Measurements from ENCODE around the gene HMOX1. TPM values are rescaled to one million over a fixed set of nuclear protein-coding genes. Genes with fewer than 3 reads are reported as not detected.

Gene HMOX1
- total and polyA plus RNA-seq, 2 of the 8 experiments (the other 6 are each of a cell fraction or from before 2014, with no cell fraction given), result 25.0 to 41.6 TPM

Small RNA genes lying within 50 kb of the gene (microRNA-seq; reads per million reads assigned to microRNA genes)
- 0.46 to 3.2 reads per million in 2 experiments for gene MIR3909 (ENCODE audit: borderline microRNAs expressed in 2 of 2, borderline number of aligned reads in 2 of 2, borderline replicate concordance in 1 of 2)
- 0 reads per million in 2 experiments for gene MIR6069 (ENCODE audit: borderline microRNAs expressed in 2 of 2, borderline number of aligned reads in 2 of 2, borderline replicate concordance in 1 of 2)

Small RNA genes lying within 50 kb of the gene (small RNA-seq; reads per million reads assigned to genes)
- 55.9 reads per million, percentile 96 among the genes with 10 or more reads in this experiment for gene MIR3909 (ENCODE audit: insufficient read depth)
- not detected for gene MIR6069 (ENCODE audit: insufficient read depth)

Other genes with a start within 250 kb of the HMOX1 start
- 38.3 and 41.3 TPM in 2 replicates for gene HMGXB4, start 123.6 kb upstream of the HMOX1 start, total RNA-seq (2021; fragmentation: NEBNext Ultra II Directional; extraction: Animal tissue kit (Norgen Biotek cat#: 25700))
- gene HMGXB4, start 123.6 kb upstream of the HMOX1 start, polyA plus RNA-seq (2011; rRNA removed), result 12.7 and 20.9 TPM in 2 replicates
- gene TOM1, start 81.2 kb upstream of the HMOX1 start, total RNA-seq (2021; fragmentation: NEBNext Ultra II Directional; extraction: Animal tissue kit (Norgen Biotek cat#: 25700)), result 22.2 and 25.1 TPM in 2 replicates
- gene TOM1, start 81.2 kb upstream of the HMOX1 start, polyA plus RNA-seq (2011; rRNA removed), result 39.2 and 40.8 TPM in 2 replicates
- 297 and 305 TPM in 2 replicates for gene MCM5, start 19.0 kb downstream of the HMOX1 start, total RNA-seq (2021; fragmentation: NEBNext Ultra II Directional; extraction: Animal tissue kit (Norgen Biotek cat#: 25700))
- 210 and 243 TPM in 2 replicates for gene MCM5, start 19.0 kb downstream of the HMOX1 start, polyA plus RNA-seq (2011; rRNA removed)
- 4.4 and 5.1 TPM in 2 replicates for gene RASD2, start 159.7 kb downstream of the HMOX1 start, total RNA-seq (2021; fragmentation: NEBNext Ultra II Directional; extraction: Animal tissue kit (Norgen Biotek cat#: 25700))
- 1.9 and 3.8 TPM in 2 replicates for gene RASD2, start 159.7 kb downstream of the HMOX1 start, polyA plus RNA-seq (2011; rRNA removed)
- not detected in 2 replicates for gene MB, start 236.2 kb downstream of the HMOX1 start, total RNA-seq (2021; fragmentation: NEBNext Ultra II Directional; extraction: Animal tissue kit (Norgen Biotek cat#: 25700))
- gene MB, start 236.2 kb downstream of the HMOX1 start, polyA plus RNA-seq (2011; rRNA removed), result 1.5 and 1.7 TPM in 2 replicates